Activated B cell treated with CpG ODN at 0.5 μM for 24 hours (primary cell): ENCODE data around the gene GALR3. TPM values are rescaled to one million over a fixed set of nuclear protein-coding genes. Genes with fewer than 3 reads are reported as not detected.

Experiments used
- ATAC-seq: fragments of 200-7000 bp; cut with Tn5 transposase; one replicate; pipeline ENCODE4 v1.10.0; 2021; ENCODE audit warnings: low read depth, mild to moderate bottlenecking, moderate library complexity
- CTCF ChIA-PET: fragments of 350-600 bp; sonication (Branson Sonifier 250); formaldehyde crosslinking; loops from one replicate; lab custom pipeline; 2021; ENCODE audit warnings: antibody characterized with exemption; lab: Charles Lee
- POLR2A ChIA-PET: fragments of 350-600 bp; sonication (Branson Sonifier 250); formaldehyde crosslinking; loops from one replicate; lab custom pipeline; 2021; ENCODE audit warnings: antibody characterized with exemption; lab: Charles Lee
- DNase-seq: peaks from one replicate; pipeline ENCODE4 v3.0.0; 2022
- H3K27ac Mint-ChIP-seq: one replicate; pipeline ENCODE4 v1.8.0; 2020; ENCODE audit warnings: mixed read lengths
- H3K27me3 Mint-ChIP-seq: one replicate; pipeline ENCODE4 v1.8.0; 2021; ENCODE audit warnings: mixed read lengths
- H3K36me3 Mint-ChIP-seq: one replicate; pipeline ENCODE4 v1.8.0; 2021; ENCODE audit warnings: low read depth, mixed read lengths
- H3K4me1 Mint-ChIP-seq: one replicate; pipeline ENCODE4 v1.8.0; 2021; ENCODE audit warnings: mixed read lengths
- H3K4me3 Mint-ChIP-seq: one replicate; pipeline ENCODE4 v1.8.0; 2020; ENCODE audit warnings: mild to moderate bottlenecking, mixed read lengths
- H3K9me3 Mint-ChIP-seq: one replicate; pipeline ENCODE4 v1.8.0; 2020; ENCODE audit warnings: mixed read lengths
- CTCF ChIP-seq: fragments of 200-600 bp; IDR thresholded peaks from one replicate; pipeline ENCODE4 v1.8.0; 2022; ENCODE audit warnings: antibody characterized with exemption, mild to moderate bottlenecking
- intact Hi-C: fragments of 100-400 bp; cut with micrococcal nuclease; formaldehyde crosslinking; loops from one replicate; pipeline ENCODE4 v1.15.1; 2024
- total RNA-seq: library from RNA; stranded (reverse); gene quantifications from 2 replicates; pipeline ENCODE4 v1.2.3, GENCODE V29; 2022

GALR3 gene
- not detected in 2 replicates for total RNA-seq

GRCh38 chr22:37823134-37823985, at the start of gene GALR3:
Gene GALR3 (plus strand): TSS chr22:37823382. CDS start chr22:37823407, 25 bp downstream.
- DNase-seq = no peak
- Mint-ChIP-seq H3K27ac (no peak within 1 kb of the TSS), H3K27me3 (peaks cover 17% of the 10 kb centered on the region), H3K4me3 (peak within 1 kb of the TSS; percentile 50), H3K4me1 (peaks cover 15% of the 10 kb centered on the region), H3K9me3 (no peaks in the 10 kb centered on the region), H3K36me3 (peaks cover 4% of the 10 kb centered on the region)
- ChIA-PET POLR2A (interaction anchor here (0.6 kb wide), 1 partner anchor 9 kb away, joined by 3 read pairs; no protein-coding TSS in a partner anchor), CTCF (interaction anchor here (0.6 kb wide), 1 partner anchor 499 kb away, joined by 3 read pairs; no protein-coding TSS in a partner anchor)
- TF ChIP-seq CTCF = no peak
- intact Hi-C loops = no loop called here
- no peak for ATAC-seq

GRCh38 chr22:37774728-37775127, 48.5 kb upstream of the GALR3 start:
- Mint-ChIP-seq H3K27me3 (no peaks in the 10 kb centered on the region), H3K4me1 (peaks cover 11% of the 10 kb centered on the region), H3K27ac (no peak overlapping the region), H3K4me3 (no peak overlapping the region), H3K9me3 (no peaks in the 10 kb centered on the region), H3K36me3 (peaks cover 26% of the 10 kb centered on the region)
- TF ChIP-seq CTCF = no peak
- DNase-seq (no peak), ATAC-seq (no peak)
- POLR2A ChIA-PET = no interaction called here
- intact Hi-C loops = no loop called here
- CTCF ChIA-PET = no interaction called here

GRCh38 chr22:37775785-37776638, 47.2 kb upstream of the GALR3 start:
- no peak overlapping the region for H3K27ac Mint-ChIP-seq

GRCh38 chr22:37776639-37777005, 46.6 kb upstream of the GALR3 start:
- H3K27me3 Mint-ChIP-seq = peaks cover 2% of the 10 kb centered on the region
- TF ChIP-seq CTCF = no peak
- ATAC-seq = no peak
- no peak overlapping the region for H3K27ac Mint-ChIP-seq
- ChIA-PET POLR2A (interaction anchor here (0.8 kb wide), 1 partner anchor 28 kb away, joined by 3 read pairs; a partner anchor contains a TSS), CTCF (no interaction called here)
- H3K36me3 Mint-ChIP-seq = peaks cover 21% of the 10 kb centered on the region
- H3K9me3 Mint-ChIP-seq = no peaks in the 10 kb centered on the region
- no peak for DNase-seq
- intact Hi-C loops = no loop called here
- H3K4me3 Mint-ChIP-seq = no peak overlapping the region
- H3K4me1 Mint-ChIP-seq = peaks cover 11% of the 10 kb centered on the region

More at GRCh38 chr22:37775785-37776638, 47.2 kb upstream of the GALR3 start:
- Mint-ChIP-seq H3K36me3 (peaks cover 24% of the 10 kb centered on the region), H3K4me1 (peaks cover 11% of the 10 kb centered on the region), H3K4me3 (no peak overlapping the region), H3K27me3 (peaks cover 2% of the 10 kb centered on the region), H3K9me3 (no peaks in the 10 kb centered on the region)
- POLR2A ChIA-PET = interaction anchor here (0.8 kb wide), 1 partner anchor 29 kb away, joined by 3 read pairs; a partner anchor contains a TSS
- ATAC-seq = no peak
- CTCF ChIA-PET = no interaction called here
- no peak for TF ChIP-seq CTCF
- no peak for DNase-seq
- intact Hi-C loops = no loop called here
